ENCODE measurements around the gene LGSN.
"Not testable (repeated sequence)": the region's sequence is repeated elsewhere in the genome, so short reads cannot be mapped to it uniquely, and the experiment has no call there.

The LGSN gene

GRCh38 chr6:63246581-63246980 is 73.2 kb downstream of the LGSN start:
- H3K27me3 Mint-ChIP-seq = no peaks in the 10 kb centered on the region

GRCh38 chr6:63245909-63246308 is 73.9 kb downstream of the LGSN start:
- H3K36me3 Mint-ChIP-seq = no peaks in the 10 kb centered on the region
- no peak overlapping the region for H3K27ac Mint-ChIP-seq
- DNase-seq (ENCODE audit: low spot score in 2 of 2) = no peak
- H3K4me3 Mint-ChIP-seq = no peak overlapping the region
- no peaks in the 10 kb centered on the region for H3K9me3 Mint-ChIP-seq
- no peaks in the 10 kb centered on the region for H3K27me3 Mint-ChIP-seq
- ATAC-seq (ENCODE audit: low read depth) = no peak
- no peaks in the 10 kb centered on the region for H3K4me1 Mint-ChIP-seq

More at GRCh38 chr6:63246581-63246980, 73.2 kb downstream of the LGSN start:
- Mint-ChIP-seq H3K36me3 (no peaks in the 10 kb centered on the region), H3K27ac (no peak overlapping the region), H3K4me3 (no peak overlapping the region), H3K4me1 (no peaks in the 10 kb centered on the region), H3K9me3 (no peaks in the 10 kb centered on the region)
- ATAC-seq (ENCODE audit: low read depth) = no peak
- DNase-seq (ENCODE audit: low spot score in 2 of 2) = no peak

GRCh38 chr6:63245420-63245819 is 74.4 kb downstream of the LGSN start:
- no peaks in the 10 kb centered on the region for H3K27me3 Mint-ChIP-seq
- ATAC-seq (ENCODE audit: low read depth) = no peak
- H3K36me3 Mint-ChIP-seq = no peaks in the 10 kb centered on the region
- DNase-seq (ENCODE audit: low spot score in 2 of 2) = no peak
- H3K4me1 Mint-ChIP-seq = no peaks in the 10 kb centered on the region
- no peak overlapping the region for H3K4me3 Mint-ChIP-seq
- H3K9me3 Mint-ChIP-seq = no peaks in the 10 kb centered on the region
- H3K27ac Mint-ChIP-seq = no peak overlapping the region

- H3K4me1 Mint-ChIP-seq = peaks cover 4% of the 10 kb centered on the region
- ATAC-seq (ENCODE audit: low read depth) (no peak), DNase-seq (ENCODE audit: low spot score in 2 of 2) (no peak)
- no peak overlapping the region for H3K4me3 Mint-ChIP-seq
- H3K27me3 Mint-ChIP-seq = peaks cover 8% of the 10 kb centered on the region
- H3K27ac Mint-ChIP-seq = no peak overlapping the region
- H3K9me3 Mint-ChIP-seq = peaks cover 3% of the 10 kb centered on the region
- H3K36me3 Mint-ChIP-seq = no peaks in the 10 kb centered on the region
Measured at GRCh38 chr6:63236398-63236817, 83.4 kb downstream of the LGSN start.

- H3K4me3 Mint-ChIP-seq; H3K27ac Mint-ChIP-seq; H3K9me3 Mint-ChIP-seq; H3K36me3 Mint-ChIP-seq; DNase-seq (ENCODE audit: low spot score in 2 of 2); H3K4me1 Mint-ChIP-seq; H3K27me3 Mint-ChIP-seq; ATAC-seq (ENCODE audit: low read depth): not testable (repeated sequence)
Measured at GRCh38 chr6:63230511-63230910, 89.3 kb downstream of the LGSN start.

GRCh38 chr6:63230027-63230426 is 89.8 kb downstream of the LGSN start:
- H3K27ac Mint-ChIP-seq; H3K9me3 Mint-ChIP-seq; H3K4me3 Mint-ChIP-seq; H3K27me3 Mint-ChIP-seq; ATAC-seq (ENCODE audit: low read depth); H3K4me1 Mint-ChIP-seq; H3K36me3 Mint-ChIP-seq; DNase-seq (ENCODE audit: low spot score in 2 of 2): not testable (repeated sequence)

- ATAC-seq (ENCODE audit: low read depth); H3K36me3 Mint-ChIP-seq; H3K4me3 Mint-ChIP-seq; DNase-seq (ENCODE audit: low spot score in 2 of 2); H3K4me1 Mint-ChIP-seq; H3K9me3 Mint-ChIP-seq; H3K27ac Mint-ChIP-seq; H3K27me3 Mint-ChIP-seq: not testable (repeated sequence)
Measured at GRCh38 chr6:63227928-63228894, 91.6 kb downstream of the LGSN start.

- not testable (repeated sequence) for H3K9me3 Mint-ChIP-seq; H3K36me3 Mint-ChIP-seq; H3K27ac Mint-ChIP-seq; ATAC-seq (ENCODE audit: low read depth); H3K4me3 Mint-ChIP-seq; H3K27me3 Mint-ChIP-seq; DNase-seq (ENCODE audit: low spot score in 2 of 2); H3K4me1 Mint-ChIP-seq
Measured at GRCh38 chr6:63225987-63226386, 93.8 kb downstream of the LGSN start.
